Naive thymus-derived CD4-positive, alpha-beta T cell (primary cell): Measurements from ENCODE around the gene ATP9A. TPM values are rescaled to one million over a fixed set of nuclear protein-coding genes. Genes with fewer than 3 reads are reported as not detected.
"Not testable (repeated sequence)": the region's sequence is repeated elsewhere in the genome, so short reads cannot be mapped to it uniquely, and the experiment has no call there.

ENCODE experiments used
- ATAC-seq: fragments of 150-1000 bp; cut with Tn5 transposase; 2 replicates; pipeline ENCODE4 v1.10.0; 2021; ENCODE audit warnings: mild to moderate bottlenecking, moderate library complexity
- CTCF ChIA-PET: fragments of 350-600 bp; sonication (Branson Sonifier 250); formaldehyde crosslinking; loops from one replicate; lab custom pipeline; 2021; ENCODE audit warnings: antibody characterized with exemption; lab: Charles Lee
- POLR2A ChIA-PET: fragments of 350-600 bp; sonication (Branson Sonifier 250); formaldehyde crosslinking; loops from one replicate; lab custom pipeline; 2021; ENCODE audit warnings: antibody characterized with exemption, inconsistent platforms; lab: Charles Lee
- DNase-seq, 9 donors: peaks; one replicate each; pipeline versions ENCODE4 v3.0.0 to v3.0.0-alpha.2; 2020 to 2022; ENCODE audit warnings: mixed read lengths in 1 of 9
- H3K27ac ChIP-seq: one replicate; pipeline ENCODE4 v1.7.0; 2013; ENCODE audit warnings: mild to moderate bottlenecking, low read depth, low read length, moderate library complexity
- H3K27me3 ChIP-seq, 2 donors: one replicate each; pipeline ENCODE4 v1.7.0; 2013; ENCODE audit warnings: low read length in 2 of 2, mild to moderate bottlenecking in 2 of 2, moderate library complexity in 2 of 2; ENCODE audit not compliant: control insufficient read depth in 2 of 2, insufficient read depth in 2 of 2
- H3K36me3 ChIP-seq, 3 experiments: 1 replicate in 2 of 3; 2 replicates in 1 of 3; pipeline ENCODE4 v1.7.0; 2013; ENCODE audit warnings: low read length in 3 of 3, mild to moderate bottlenecking in 3 of 3, moderate library complexity in 1 of 3; ENCODE audit not compliant: insufficient read depth in 3 of 3, control insufficient read depth in 2 of 3
- H3K4me1 ChIP-seq, 2 donors: one replicate each; pipeline ENCODE4 v1.7.0; 2013; ENCODE audit warnings: low read length in 2 of 2, mild to moderate bottlenecking in 2 of 2, moderate library complexity in 1 of 2; ENCODE audit not compliant: control insufficient read depth in 2 of 2, insufficient read depth in 2 of 2
- H3K4me3 ChIP-seq: 2 replicates; pipeline ENCODE4 v1.7.0; 2013; ENCODE audit warnings: mild to moderate bottlenecking, low read length
- H3K9me3 ChIP-seq, 3 experiments: 1 replicate in 2 of 3; 2 replicates in 1 of 3; pipeline ENCODE4 v1.7.0; 2013; ENCODE audit warnings: low read length in 3 of 3; ENCODE audit not compliant: control insufficient read depth in 2 of 3
- H3K27ac Mint-ChIP-seq, 9 donors: one replicate each; pipeline ENCODE4 v1.8.0; 2020 to 2022; ENCODE audit warnings: mixed read lengths in 9 of 9, mild to moderate bottlenecking in 8 of 9, moderate library complexity in 5 of 9, inconsistent platforms in 2 of 9
- H3K27me3 Mint-ChIP-seq, 5 donors: one replicate each; pipeline ENCODE4 v1.8.0; 2021 to 2022; ENCODE audit warnings: mixed read lengths in 5 of 5, mild to moderate bottlenecking in 1 of 5
- H3K36me3 Mint-ChIP-seq, 5 donors: one replicate each; pipeline ENCODE4 v1.8.0; 2020 to 2022; ENCODE audit warnings: mixed read lengths in 5 of 5, mild to moderate bottlenecking in 3 of 5, inconsistent platforms in 1 of 5
- H3K4me1 Mint-ChIP-seq, 7 donors: one replicate each; pipeline ENCODE4 v1.8.0; 2020 to 2022; ENCODE audit warnings: mixed read lengths in 7 of 7, mild to moderate bottlenecking in 3 of 7, inconsistent platforms in 1 of 7
- H3K4me3 Mint-ChIP-seq, 10 donors: one replicate each; pipeline ENCODE4 v1.8.0; 2020 to 2022; ENCODE audit warnings: mild to moderate bottlenecking in 10 of 10, mixed read lengths in 10 of 10, moderate library complexity in 6 of 10, inconsistent platforms in 2 of 10
- H3K9me3 Mint-ChIP-seq, 11 donors: one replicate each; pipeline ENCODE4 v1.8.0; 2020 to 2022; ENCODE audit warnings: mixed read lengths in 11 of 11, mild to moderate bottlenecking in 4 of 11, inconsistent platforms in 1 of 11, moderate library complexity in 1 of 11
- intact Hi-C, 2 donors: fragments of 100-400 bp; cut with micrococcal nuclease; formaldehyde crosslinking; loops; one replicate each; pipeline ENCODE4 v1.15.1; 2023
- polyA plus RNA-seq, 2 donors: library from polyadenylated mRNA; unstranded; fragments of 300-500 nt; fragmentation: Illumina TruSeq; gene quantifications; one replicate each; pipeline ENCODE4 v1.2.3, GENCODE V29; 2021
- total RNA-seq, 6 experiments: library from RNA in 5 of 6; stranded (reverse) in 5 of 6; gene quantifications; 1 replicate in 5 of 6; 2 replicates in 1 of 6; pipeline ENCODE4 v1.2.3 and lab custom pipeline; 2021 to 2026

ATP9A gene
- total and polyA plus RNA-seq, 7 experiments from 2014 or later, result 0.05 to 2.0 (median 0.83) TPM; not detected in 3

DNA sequence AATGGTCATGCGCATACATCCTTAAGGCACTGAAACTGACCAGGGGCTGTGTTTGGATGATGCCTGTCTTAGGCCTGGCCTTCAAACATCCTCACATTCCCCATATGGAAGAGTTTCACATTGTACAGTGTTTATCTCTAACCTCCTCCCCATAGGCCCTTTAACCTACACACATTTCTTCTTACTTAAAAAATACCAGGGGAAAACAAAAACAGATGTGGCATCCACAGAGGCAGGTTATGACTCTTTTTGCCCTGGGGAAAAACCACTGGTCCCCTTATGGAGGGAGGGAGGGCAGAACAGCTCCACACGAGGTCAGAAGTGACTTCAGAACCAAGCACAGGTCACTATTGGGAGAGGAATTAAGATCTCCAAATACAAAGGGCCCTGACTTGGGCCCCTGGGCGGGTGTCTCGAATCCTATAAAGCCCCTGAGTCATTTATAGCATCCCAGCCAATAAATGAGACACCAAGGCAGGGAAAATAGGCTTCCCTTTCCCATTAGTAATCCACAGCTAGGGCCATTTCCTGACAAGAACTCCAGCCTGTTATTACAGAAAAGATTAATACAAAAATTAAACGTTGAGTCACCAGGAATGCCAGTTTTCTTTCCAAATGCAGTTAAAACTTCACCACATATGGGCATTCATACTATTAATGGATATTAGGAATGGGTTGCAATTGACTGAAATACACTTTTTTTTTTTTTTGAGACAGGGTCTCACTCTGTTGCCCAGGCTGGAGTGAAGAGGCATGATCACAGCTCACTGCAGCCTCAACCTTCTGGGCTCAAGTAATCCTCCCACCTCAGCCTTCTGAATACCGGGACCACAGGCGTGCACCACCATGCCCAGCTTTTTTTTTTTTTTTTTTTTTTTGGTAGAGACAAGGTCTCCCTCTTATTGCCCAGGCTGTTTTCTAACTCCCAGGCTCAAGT is 107.2 kb downstream of the ATP9A start:
- H3K9me3 Mint-ChIP-seq, result no peaks in the 10 kb centered on the region
- POLR2A ChIA-PET, result no interaction called here
- no peak overlapping the region for H3K4me3 Mint-ChIP-seq
- no peaks in the 10 kb centered on the region for H3K36me3 Mint-ChIP-seq
- peaks cover 0 to 10% (median 2%) of the 10 kb centered on the region in 7 donors for H3K4me1 Mint-ChIP-seq
- no peak overlapping the region for H3K27ac Mint-ChIP-seq
- H3K36me3 ChIP-seq, result no peaks in the 10 kb centered on the region
- H3K27me3 Mint-ChIP-seq, result peaks cover 0 to 4% (median 0%) of the 10 kb centered on the region in 5 donors
- H3K4me1 ChIP-seq, result peaks cover 0 to 17% of the 10 kb centered on the region in 2 donors
- intact Hi-C loops, result no loop called here
- no peak overlapping the region for H3K27ac ChIP-seq
- no peak overlapping the region for H3K4me3 ChIP-seq
- ATAC-seq (no peak), DNase-seq (no peak)
- H3K9me3 ChIP-seq, result no peaks in the 10 kb centered on the region
- no peaks in the 10 kb centered on the region for H3K27me3 ChIP-seq
- CTCF ChIA-PET, result interaction anchor here (0.7 kb wide), 1 partner anchor 870 kb away, joined by 4 read pairs; no protein-coding TSS in a partner anchor

DNA sequence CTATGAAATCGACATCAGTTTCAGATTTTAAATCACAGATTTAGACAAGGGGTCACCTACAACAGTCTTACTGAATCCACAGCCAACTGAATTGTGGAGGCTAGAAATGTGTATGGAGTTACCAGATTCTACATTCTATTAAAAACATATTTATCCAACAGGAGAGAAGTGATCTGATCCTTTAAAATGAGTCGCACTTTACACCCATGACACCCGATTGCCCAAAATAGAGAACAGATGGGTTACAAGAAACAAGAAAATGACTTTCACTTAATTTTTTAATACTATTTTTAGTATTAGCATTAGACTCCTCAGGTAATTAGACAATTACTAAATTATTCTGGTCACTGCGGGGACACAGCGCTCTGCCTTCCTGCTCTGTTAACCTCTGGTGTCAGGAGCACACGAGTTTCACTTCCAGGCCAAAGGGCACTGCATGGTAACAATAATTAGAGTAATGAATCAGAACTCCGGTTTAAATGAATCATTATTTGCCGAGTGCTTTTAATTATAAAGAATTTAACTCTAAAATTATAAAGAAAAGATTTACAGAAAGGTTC is 108.6 kb downstream of the ATP9A start:
- Mint-ChIP-seq H3K36me3 (no peaks in the 10 kb centered on the region), H3K4me3 (no peak overlapping the region), H3K4me1 (peaks cover 0 to 10% (median 3%) of the 10 kb centered on the region in 7 donors), H3K27ac (no peak overlapping the region), H3K9me3 (no peaks in the 10 kb centered on the region), H3K27me3 (peaks cover 0 to 4% (median 0%) of the 10 kb centered on the region in 5 donors)
- Histone ChIP-seq H3K27ac (no peak overlapping the region), H3K9me3 (no peaks in the 10 kb centered on the region), H3K27me3 (no peaks in the 10 kb centered on the region), H3K4me1 (peaks cover 0 to 11% of the 10 kb centered on the region in 2 donors), H3K36me3 (no peaks in the 10 kb centered on the region), H3K4me3 (no peak overlapping the region)
- intact Hi-C loops, result no loop called here
- ChIA-PET CTCF (no interaction called here), POLR2A (no interaction called here)
- DNase-seq (no peak), ATAC-seq (no peak)

- ATAC-seq (no peak), DNase-seq (no peak)
- Mint-ChIP-seq H3K4me3 (no peak overlapping the region), H3K27ac (no peak overlapping the region), H3K9me3 (no peaks in the 10 kb centered on the region), H3K36me3 (no peaks in the 10 kb centered on the region), H3K27me3 (peaks cover 0 to 2% (median 0%) of the 10 kb centered on the region in 5 donors), H3K4me1 (peaks cover 0 to 6% (median 3%) of the 10 kb centered on the region in 7 donors)
- H3K27ac ChIP-seq, result no peak overlapping the region
- no peaks in the 10 kb centered on the region for H3K36me3 ChIP-seq
- CTCF ChIA-PET, result no interaction called here
- POLR2A ChIA-PET, result no interaction called here
- intact Hi-C loops, result no loop called here
- no peak overlapping the region for H3K4me3 ChIP-seq
- H3K4me1 ChIP-seq, result peaks cover 0 to 7% of the 10 kb centered on the region in 2 donors
- H3K9me3 ChIP-seq, result no peaks in the 10 kb centered on the region
- no peaks in the 10 kb centered on the region for H3K27me3 ChIP-seq
Measured at GRCh38 chr20:51656726-51657260, 111.4 kb downstream of the ATP9A start.

GRCh38 chr20:51656089-51656488 is 112.1 kb downstream of the ATP9A start:
- H3K36me3 Mint-ChIP-seq, H3K36me3 ChIP-seq, ATAC-seq, POLR2A ChIA-PET, CTCF ChIA-PET, H3K27me3 Mint-ChIP-seq, H3K27me3 ChIP-seq, H3K27ac Mint-ChIP-seq, H3K4me1 ChIP-seq, H3K4me1 Mint-ChIP-seq, H3K9me3 Mint-ChIP-seq, DNase-seq, intact Hi-C loops, H3K27ac ChIP-seq, H3K4me3 ChIP-seq, H3K4me3 Mint-ChIP-seq, H3K9me3 ChIP-seq: not testable (repeated sequence)

DNA sequence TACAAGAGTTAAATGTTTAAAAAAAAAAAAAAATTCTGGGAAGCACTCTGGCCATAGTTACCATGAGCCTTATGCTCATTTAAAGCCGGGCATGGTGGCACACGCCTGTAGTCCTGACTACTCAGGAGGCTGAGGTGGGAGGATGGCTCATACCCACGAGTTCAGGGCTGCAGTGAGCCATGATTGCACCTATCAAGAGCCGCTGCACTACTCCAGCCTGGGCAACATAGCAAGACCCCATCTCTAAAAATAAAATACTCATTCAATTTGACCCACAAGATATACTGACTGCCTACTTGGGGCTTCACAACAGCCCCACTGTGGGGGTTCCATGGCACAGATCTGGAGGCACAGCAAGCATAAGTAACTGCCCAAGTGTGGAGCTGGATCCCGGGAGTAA is 113.7 kb downstream of the ATP9A start:
- intact Hi-C loops, result no loop called here
- no peak overlapping the region for H3K27ac Mint-ChIP-seq
- Histone ChIP-seq H3K4me3 (no peak overlapping the region), H3K36me3 (no peaks in the 10 kb centered on the region), H3K9me3 (no peaks in the 10 kb centered on the region), H3K27me3 (no peaks in the 10 kb centered on the region), H3K27ac (no peak overlapping the region), H3K4me1 (no peaks in the 10 kb centered on the region)
- H3K9me3 Mint-ChIP-seq, result no peaks in the 10 kb centered on the region
- peaks cover 0 to 6% (median 0%) of the 10 kb centered on the region in 7 donors for H3K4me1 Mint-ChIP-seq
- ATAC-seq (no peak), DNase-seq (no peak)
- ChIA-PET CTCF (no interaction called here), POLR2A (no interaction called here)
- no peaks in the 10 kb centered on the region for H3K27me3 Mint-ChIP-seq
- H3K36me3 Mint-ChIP-seq, result no peaks in the 10 kb centered on the region
- H3K4me3 Mint-ChIP-seq, result no peak overlapping the region

DNA sequence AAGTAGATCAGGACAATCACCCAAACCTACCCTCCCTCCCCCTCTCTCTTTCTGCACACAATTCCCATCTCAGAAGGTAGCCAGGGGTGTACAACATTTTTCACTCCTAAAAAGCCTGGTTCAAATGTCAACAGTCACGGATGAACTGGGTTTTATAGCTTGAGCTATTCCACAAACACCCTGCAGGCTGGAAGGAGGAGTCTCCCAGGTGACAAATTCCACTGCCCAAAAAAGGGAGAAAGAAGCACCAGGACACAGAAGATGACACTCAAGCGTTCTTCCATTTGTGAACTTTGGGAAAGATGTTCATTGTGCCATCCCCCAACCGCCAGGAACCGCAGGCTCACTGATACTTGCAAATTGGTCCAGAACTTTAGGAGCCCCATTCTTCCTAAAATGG is 114.1 kb downstream of the ATP9A start:
- intact Hi-C loops, result no loop called here
- no peaks in the 10 kb centered on the region for H3K9me3 Mint-ChIP-seq
- Histone ChIP-seq H3K36me3 (no peaks in the 10 kb centered on the region), H3K4me3 (no peak overlapping the region), H3K27me3 (no peaks in the 10 kb centered on the region), H3K27ac (no peak overlapping the region), H3K9me3 (no peaks in the 10 kb centered on the region), H3K4me1 (no peaks in the 10 kb centered on the region)
- H3K4me1 Mint-ChIP-seq, result peaks cover 0 to 6% (median 0%) of the 10 kb centered on the region in 7 donors
- ChIA-PET POLR2A (no interaction called here), CTCF (no interaction called here)
- ATAC-seq (no peak), DNase-seq (no peak)
- no peaks in the 10 kb centered on the region for H3K27me3 Mint-ChIP-seq
- no peak overlapping the region for H3K27ac Mint-ChIP-seq
- no peak overlapping the region for H3K4me3 Mint-ChIP-seq
- no peaks in the 10 kb centered on the region for H3K36me3 Mint-ChIP-seq
